NCI-H2171 (cell line): ENCODE results near the gene SCGB1C1.
A peak's percentile ranks its signal among the peaks of the same experiment; 100 is the strongest.

Experiments used
- DNase-seq: peaks from one replicate; lab custom pipeline; 2025; lab: John Stamatoyannopoulos, UW

Gene SCGB1C1

DNA sequence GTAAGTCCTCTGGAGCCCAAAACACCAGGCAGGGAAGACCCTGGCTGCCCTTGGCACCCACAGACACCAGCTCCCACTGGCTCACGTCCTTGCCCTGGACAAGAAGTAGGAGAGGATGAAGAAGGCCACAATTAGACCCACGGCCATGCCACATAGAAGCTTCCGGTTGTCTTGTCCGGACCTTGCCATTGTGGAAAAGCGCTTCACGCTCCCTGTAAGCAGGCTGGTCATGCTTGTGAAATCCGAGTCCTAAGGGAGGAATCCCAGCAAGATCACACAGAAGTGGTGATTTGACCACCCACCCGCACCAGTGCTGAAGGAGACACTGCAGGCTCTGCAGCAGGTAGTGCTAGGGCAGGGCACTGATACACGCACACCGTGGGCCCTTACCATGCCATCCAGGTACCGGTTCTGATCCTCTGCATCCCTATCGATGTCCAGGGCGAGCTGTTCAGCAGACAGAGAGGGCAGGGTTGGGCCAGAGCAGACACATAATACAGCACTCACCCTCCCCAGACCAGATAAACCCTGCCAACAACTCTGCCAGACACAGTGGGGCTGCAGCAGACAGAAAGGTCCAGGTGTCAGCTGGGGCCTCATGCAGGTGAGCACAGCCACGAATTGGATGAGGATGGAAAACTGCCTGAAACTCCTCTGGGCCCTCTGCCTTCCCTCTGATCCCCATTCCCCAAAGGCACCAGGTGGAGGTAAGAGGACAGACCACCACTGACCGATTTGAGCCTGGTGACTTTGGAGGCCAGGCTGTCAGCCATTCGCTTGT is 12.5 kb downstream of the SCGB1C1 start:
- no peak for DNase-seq

DNA sequence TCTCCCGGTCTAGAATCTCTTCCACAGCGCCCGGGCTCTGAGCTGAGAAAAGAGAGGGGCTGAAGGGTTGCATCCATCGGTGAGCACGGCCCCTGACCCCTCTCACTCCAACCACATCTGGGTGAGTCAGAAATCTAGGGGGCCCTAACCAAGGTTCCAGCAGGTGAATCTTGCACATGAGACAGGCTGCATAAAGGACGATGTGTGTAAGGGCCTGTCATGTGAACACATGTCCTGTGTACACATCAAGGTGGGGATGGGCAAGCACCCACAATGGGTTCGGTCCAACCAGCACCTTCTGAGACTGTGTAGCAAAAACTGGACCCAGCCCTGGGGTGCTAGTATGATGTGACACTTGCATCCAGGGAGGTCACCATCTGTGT is 13.1 kb downstream of the SCGB1C1 start:
- no peak for DNase-seq

DNA sequence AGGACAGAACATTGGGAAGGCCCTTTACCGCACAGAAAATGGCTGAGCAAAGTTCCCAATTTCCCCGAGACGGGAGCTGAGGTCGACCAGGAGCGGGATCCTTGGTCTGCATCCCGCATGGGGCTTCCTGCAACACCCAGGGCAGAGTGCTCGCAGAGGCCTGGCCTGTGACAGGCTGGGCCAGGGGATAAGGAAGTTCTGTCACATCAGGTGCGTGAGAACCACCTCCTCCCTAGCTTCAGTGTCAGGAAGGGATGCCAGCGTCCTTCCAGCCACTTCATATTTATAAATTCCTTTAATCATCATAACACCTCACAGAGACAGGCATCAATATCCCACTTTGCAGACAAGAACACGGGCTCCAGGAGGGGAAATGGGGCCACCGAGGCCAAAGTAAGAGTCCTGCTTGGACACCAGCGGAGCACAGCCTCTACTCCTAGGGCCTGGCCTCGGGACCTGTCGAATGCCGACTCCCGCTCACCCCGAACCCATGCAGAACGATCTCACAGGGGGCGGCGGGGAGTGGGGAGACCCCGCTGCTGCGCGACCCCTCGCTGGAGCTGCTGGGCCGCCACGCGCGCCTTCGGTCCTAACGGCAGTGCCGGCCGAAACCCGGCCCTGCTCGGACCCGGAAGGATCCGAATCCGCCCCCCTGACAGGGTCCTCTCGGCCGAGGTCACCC is 13.8 kb downstream of the SCGB1C1 start:
- no peak for DNase-seq

DNA sequence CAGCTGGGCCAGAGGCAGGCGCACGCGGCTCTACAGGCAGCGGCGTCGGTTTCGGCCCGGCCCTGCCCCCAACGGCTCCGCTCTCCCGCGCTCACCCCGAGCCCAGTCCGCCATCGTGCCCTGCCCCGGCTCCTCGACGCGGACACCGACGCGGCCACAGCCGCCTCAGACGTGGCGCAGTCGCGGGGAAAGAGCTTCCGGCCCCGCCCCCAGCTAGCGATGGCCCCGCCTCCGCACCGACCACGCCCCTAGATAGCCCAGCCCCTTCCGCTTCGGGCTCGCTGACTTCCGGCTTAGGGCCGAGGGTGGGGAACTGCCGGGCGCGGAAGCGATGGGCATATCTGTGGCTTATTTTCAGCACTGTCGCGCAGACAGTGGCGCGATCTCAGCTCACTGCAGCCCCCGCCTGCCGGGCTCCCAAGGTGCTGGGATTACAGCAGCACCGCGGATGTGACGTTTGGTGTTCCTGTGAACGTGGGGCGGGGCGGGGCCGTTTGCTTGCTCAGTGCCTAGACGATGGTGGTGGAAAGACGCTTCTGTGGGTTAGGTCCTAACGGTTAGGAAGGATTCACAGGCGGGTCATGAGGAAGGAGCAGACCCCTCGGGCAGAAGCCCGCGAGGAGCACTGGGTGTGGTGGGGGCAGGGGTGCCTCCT is 14.5 kb downstream of the SCGB1C1 start, which contains the start of the genes BET1L and RIC8A:
Gene BET1L (minus strand): TSS at position 192 of the 655 bp plus-strand sequence. CDS start 78 bp downstream, at position 114.
Gene RIC8A (plus strand): TSS at position 501 of the 655 bp plus-strand sequence. CDS start 1,147 bp downstream, outside the sequence.
- DNase-seq, result peak; percentile 81

DNA sequence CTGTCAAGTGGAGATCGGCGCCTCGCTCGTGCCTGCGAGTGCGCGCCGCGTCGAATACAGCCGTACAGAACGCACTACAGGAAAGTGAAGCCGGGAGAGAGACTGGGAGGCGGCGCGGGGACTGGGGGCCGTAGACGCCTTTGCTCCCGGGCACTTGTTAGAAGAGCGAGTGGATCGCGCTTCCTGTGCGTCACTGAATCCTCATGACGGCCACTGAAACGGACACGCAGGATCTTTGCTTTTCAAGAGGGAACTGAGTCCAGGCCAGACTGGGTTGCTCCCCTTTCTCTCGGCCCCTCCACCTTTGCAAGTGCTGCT is 14.9 kb downstream of the SCGB1C1 start:
- DNase-seq, result no peak

DNA sequence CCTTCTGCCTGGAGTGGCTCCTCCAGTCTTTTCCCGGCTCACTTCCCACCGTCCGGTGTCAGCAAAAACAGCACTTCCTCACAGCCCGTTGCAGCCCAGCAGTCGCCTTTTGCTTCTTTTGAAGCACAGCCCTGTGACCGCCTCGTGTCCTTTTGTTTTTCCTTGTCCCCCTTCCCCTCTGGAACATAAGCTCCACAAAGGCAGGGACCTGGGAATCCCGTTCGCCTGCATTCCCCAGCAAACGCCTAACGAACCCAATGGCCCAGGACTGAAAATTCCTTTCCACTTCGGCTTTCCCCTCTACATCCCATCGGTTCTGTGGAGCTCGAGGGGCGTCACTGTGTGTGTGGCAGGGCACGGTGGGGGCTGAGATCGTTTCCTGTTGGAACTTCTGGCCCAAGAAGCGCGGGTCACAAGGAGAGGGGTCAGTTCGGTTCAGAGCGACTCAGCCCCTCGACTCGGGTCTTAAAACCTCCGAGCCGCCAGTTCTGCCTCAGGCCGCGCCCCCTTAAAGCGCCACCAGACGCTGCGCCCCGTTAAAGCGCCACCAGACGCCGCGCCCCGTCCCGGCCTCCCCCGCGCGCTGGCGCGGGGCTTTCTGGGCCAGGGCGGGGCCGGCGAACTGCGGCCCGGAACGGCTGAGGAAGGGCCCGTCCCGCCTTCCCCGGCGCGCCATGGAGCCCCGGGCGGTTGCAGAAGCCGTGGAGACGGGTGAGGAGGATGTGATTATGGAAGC is 15.5 kb downstream of the SCGB1C1 start:
- peak; percentile 20 for DNase-seq

DNA sequence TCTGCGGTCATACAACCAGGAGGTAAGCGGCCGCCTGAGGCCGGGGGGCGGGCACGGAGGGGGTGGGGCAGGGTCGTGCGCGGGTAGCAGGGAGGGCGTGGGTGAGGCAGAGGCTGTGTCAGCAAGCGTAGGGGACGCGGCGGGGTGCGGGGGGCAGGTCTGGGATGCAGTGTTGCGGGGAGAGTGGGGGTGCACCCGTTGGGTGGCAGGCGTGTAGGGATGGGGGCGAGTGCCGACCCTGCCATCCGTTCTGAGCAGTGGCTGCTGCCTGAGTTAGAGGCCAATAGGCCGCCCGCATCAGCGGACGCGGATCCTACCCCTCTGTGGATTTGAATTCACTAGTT is 16.0 kb downstream of the SCGB1C1 start:
- DNase-seq, result no peak

DNA sequence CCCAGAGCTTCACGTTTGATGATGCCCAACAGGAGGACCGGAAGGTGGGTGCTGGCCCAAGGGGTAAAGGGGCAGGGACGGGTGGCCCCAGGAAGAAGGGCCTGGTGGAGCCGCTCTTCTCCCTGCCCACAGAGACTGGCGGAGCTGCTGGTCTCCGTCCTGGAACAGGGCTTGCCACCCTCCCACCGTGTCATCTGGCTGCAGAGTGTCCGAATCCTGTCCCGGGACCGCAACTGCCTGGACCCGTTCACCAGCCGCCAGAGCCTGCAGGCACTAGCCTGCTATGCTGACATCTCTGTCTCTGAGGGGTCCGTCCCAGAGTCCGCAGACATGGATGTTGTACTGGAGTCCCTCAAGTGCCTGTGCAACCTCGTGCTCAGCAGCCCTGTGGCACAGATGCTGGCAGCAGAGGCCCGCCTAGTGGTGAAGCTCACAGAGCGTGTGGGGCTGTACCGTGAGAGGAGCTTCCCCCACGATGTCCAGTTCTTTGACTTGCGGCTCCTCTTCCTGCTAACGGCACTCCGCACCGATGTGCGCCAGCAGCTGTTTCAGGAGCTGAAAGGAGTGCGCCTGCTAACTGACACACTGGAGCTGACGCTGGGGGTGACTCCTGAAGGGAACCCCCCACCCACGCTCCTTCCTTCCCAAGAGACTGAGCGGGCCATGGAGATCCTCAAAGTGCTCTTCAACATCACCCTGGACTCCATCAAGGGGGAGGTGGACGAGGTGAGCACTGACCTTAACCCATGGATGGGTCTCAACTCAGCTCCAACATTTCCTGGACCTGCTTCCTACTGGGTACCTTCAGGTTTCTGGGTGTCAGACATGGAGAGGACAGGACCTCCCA is 16.6 kb downstream of the SCGB1C1 start:
- DNase-seq, result no peak

DNA sequence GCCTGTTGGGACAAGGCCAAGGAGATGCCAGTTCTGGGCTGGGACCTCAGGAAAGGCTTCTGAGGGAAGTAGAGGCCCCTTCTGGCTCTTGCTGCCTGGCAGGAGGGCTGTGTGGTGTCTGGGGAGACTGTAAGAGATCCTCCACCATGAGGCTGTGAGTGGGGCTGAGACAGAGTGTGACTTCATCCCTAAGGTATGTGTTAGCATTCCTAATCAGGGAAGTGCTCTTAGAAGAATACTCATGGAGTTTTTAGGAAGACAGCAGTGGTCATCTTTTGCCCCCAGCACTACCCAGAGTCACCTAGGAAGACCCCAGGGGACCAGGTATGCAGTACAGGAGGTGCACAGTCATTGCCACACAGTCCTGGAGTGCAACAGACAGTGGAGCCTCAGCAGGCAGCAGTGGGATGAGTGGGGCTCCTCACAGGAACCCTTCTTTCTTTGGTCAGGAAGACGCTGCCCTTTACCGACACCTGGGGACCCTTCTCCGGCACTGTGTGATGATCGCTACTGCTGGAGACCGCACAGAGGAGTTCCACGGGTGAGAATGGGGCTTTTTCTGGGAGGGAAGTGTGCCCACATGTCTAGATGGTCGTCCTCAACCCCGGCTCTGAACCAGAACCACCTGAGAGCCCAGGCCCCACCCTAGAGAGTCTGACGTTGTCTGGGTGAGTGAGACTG is 17.4 kb downstream of the SCGB1C1 start:
- no peak for DNase-seq

DNA sequence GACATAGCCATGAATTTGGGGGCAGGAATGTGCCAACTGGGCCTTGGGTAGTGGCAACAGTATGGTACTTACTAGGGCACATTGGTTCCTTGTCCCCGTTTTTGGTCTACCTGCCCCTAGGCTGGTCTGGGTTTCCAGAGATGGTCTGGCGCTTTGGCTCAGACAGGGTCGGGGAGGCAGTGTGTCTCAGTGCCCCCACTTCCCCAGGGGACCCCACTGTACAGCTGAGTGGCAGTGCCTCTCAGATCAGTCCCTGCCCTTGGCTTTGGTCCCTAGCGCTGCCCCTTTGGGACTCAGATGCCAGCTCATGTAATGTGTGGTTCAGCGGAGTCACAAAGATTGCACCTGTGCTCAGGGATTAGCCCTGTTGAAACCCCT is 17.9 kb downstream of the SCGB1C1 start:
- no peak for DNase-seq

DNA sequence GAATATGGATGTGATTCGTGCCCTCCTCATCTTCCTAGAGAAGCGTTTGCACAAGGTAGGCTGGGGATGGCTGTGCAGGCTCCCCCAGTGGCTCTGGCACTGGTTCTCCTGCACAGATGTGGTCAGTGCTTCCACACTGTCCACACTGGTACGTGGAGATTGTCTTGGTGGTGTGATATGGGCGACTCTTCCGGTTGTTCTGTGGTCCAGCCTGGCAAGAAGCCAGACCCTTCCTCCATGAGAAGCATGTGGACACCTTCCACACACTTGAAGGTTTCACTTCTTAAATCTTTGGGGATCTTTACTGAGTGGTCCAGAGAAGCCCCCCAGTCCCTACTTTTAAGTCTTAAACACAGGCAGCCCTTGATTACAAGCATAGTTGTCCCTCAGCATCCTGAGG is 18.4 kb downstream of the SCGB1C1 start:
- DNase-seq, result no peak

DNA sequence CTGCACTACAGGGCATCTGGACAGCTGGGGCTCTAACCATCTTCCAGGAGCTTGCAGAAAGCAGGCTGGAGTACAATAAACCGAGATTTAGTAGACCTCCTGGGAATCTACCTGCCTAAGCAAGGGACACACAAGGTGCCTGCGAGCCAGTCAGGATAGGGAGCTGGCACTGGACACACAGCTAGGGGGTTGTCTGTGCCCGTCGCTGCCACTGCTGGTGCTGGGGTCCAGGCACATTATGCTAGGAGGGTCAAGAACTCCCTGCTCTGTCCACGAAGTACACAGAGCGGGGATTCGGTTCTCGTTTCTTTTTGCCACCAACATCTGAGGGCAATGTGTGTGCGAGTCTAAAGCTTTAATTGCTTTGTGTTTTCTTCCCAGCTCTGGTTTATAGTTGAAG is 18.9 kb downstream of the SCGB1C1 start:
- DNase-seq, result no peak

DNA sequence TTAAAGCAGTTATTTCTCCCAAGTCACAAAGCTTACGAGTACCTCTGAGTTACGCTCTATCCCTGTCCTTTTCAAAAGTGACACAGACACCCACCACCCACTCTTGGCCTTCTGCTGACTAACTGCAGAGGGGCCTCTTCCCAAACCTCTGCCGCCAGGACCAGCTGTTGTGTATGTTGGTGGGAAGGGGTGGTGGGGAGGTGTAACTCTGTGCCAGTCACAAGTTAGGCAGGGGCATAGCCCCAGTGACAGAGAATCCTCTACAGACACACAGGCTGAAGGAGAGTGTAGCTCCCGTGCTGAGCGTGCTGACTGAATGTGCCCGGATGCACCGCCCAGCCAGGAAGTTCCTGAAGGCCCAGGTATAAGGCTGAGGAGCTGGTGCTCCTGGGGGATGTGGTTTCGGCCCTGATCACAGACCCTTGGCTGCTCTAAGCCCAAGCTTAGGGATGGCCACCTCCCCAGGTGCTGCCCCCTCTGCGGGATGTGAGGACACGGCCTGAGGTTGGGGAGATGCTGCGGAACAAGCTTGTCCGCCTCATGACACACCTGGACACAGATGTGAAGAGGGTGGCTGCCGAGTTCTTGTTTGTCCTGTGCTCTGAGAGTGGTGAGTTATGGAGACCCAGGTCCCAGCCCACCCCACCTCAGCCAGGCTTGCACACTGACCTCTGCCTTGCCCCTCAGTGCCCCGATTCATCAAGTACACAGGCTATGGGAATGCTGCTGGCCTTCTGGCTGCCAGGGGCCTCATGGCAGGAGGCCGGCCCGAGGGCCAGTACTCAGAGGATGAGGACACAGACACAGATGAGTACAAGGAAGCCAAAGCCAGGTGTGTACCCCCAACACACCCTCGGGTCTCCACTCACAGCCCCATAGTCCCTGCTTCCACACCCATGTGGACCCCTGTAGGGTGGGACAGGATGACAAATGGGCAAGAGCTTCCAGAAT is 19.5 kb downstream of the SCGB1C1 start:
- DNase-seq, result no peak

DNA sequence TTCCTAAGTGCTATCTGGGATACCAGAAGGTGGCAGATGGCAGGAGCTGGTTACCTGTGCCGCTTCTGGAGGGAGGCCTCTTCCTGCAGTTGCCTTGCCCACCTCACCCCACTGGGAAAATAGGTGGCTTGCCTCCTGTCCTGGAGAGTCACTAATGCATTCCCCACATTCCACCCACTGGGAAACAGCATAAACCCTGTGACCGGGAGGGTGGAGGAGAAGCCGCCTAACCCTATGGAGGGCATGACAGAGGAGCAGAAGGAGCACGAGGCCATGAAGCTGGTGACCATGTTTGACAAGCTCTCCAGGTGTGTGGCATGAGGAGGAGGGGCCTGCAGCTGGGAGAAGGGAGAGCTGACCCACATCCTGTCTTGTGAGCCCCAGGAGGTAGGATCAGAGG is 20.2 kb downstream of the SCGB1C1 start:
- DNase-seq, result no peak

DNA sequence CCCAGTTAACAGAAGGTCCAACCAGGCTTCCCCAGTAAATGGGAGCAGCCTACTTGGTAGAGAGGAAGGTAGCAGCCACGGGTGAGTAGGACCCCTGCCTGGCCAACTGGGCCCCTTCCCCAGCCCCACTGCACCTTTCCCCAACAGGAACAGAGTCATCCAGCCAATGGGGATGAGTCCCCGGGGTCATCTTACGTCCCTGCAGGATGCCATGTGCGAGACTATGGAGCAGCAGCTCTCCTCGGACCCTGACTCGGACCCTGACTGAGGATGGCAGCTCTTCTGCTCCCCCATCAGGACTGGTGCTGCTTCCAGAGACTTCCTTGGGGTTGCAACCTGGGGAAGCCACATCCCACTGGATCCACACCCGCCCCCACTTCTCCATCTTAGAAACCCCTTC is 21.2 kb downstream of the SCGB1C1 start:
- no peak for DNase-seq

DNA sequence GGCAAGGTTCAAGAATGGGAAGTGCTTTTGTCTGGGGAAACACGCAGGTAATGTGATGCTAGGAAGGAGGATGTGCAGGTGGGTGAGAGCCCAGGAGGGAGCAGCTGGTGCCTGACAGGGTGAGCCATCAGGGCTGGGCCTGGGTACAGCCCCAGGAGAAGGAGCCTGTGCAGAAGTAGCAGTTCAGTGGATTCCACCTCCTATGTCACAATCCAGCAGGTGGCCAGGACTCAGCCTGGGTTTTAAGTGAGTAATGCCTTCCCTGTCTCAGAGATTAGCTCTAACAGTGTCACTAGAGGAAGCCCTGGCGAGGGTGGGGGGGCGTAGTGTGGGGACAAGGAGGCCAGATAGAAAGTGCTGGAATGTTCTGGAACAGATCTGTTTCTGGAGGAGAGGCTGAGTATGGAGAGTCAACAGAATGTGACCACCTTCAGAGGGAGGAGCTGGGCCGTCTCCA is 22.7 kb downstream of the SCGB1C1 start:
- DNase-seq, result no peak

DNA sequence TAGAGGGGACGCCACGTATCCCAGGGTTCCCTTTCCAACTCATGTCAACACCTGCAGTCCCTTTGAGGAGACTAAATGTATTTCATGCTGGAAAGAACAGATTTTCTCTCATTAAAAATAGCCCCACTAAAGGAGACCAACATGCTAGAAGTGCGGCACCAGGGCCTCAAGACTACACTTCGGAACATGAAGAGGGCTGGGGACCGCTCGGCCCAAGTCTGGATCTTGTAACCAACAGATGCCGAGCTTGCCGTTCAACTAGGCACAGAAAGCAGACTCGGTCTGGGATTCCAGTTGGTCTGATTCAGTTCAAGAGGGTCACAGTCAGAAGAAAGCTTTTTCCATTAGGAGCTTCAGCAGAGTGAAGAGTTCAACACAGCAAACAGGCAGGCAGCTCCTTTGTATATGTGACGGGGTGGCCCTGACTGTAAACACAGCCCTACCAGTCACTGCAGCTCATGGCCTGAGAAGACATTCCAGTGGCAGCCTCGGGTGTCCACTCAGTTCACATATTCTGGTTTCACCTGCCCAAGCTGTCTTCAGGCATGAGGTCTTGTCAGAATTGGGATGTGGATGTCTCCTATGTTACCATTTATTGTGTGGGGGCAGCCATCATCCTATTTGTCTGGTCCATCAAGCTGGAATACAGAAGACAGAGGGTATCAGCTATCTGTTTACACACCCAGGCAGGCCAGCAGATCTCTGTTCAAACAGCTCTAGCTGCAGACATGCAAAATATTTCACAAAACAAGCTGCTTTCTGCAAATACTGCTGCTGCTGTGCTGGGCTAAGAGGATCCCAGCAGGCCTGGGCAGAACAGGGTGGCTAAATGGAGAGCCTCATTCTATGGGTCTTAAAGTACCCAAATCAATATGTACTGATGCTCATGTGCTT is 23.4 kb downstream of the SCGB1C1 start:
- DNase-seq, result no peak

DNA sequence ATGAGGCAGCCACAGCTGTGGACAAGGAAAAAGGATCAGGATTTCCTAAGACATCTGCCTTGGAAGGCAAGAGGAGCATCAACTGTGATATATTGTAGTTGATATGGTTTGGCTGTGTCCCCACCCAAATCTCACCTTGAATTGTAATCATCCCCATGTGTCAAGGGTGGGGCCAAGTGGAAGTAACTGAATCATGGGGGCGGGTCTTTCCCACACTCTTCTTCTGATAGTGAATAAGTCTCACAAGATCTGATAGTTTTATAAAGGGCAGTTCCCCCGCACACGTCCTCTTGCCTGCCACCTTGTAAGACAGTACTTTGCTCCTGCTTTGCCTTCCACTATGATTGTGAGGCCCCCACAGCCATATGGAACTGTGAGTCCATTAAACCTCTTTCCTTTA is 24.8 kb downstream of the SCGB1C1 start:
- DNase-seq, result no peak
